ENCODE results near the gene TTC33. TPM values are rescaled to one million over a fixed set of nuclear protein-coding genes. Genes with fewer than 3 reads are reported as not detected.
A peak's percentile ranks its signal among the peaks of the same experiment; 100 is the strongest.

Gene TTC33
- total RNA-seq, 2 donors from 2014 or later: 13.5 to 19.3 TPM

GRCh38 chr5:40622463-40623252, 133.1 kb downstream of the TTC33 start:
- no peak for TF ChIP-seq CTCF (conservative IDR thresholded peaks at IDR 0.05)
- peaks cover 14% of the 10 kb centered on the region for H3K4me1 Mint-ChIP-seq
- no peak for DNase-seq
- Histone ChIP-seq H3K36me3 (ENCODE audit: control insufficient read depth, insufficient read depth, low read length) (no peaks in the 10 kb centered on the region), H3K27ac (ENCODE audit: low read depth, low read length) (no peak overlapping the region), H3K9ac (ENCODE audit: extremely low read depth, low read length, poor library complexity, severe bottlenecking) (no peak overlapping the region), H3K27me3 (ENCODE audit: control insufficient read depth, insufficient read depth, low read length, poor library complexity, severe bottlenecking) (no peaks in the 10 kb centered on the region), H3K4me1 (ENCODE audit: control insufficient read depth, insufficient read depth, low read length) (peaks cover 9% of the 10 kb centered on the region), H3K9me3 (ENCODE audit: control insufficient read depth, low read length) (no peaks in the 10 kb centered on the region), H3K4me3 (ENCODE audit: low read length) (peak overlapping the region; percentile 28)
- H3K36me3 Mint-ChIP-seq (ENCODE audit: low read depth): no peaks in the 10 kb centered on the region
- H3K9me3 Mint-ChIP-seq: no peaks in the 10 kb centered on the region
- WGBS, 2 experiments (ENCODE audit: insufficient coverage in 1 of 2, insufficient read length in 1 of 2): 83% methylated on average over 2 of the region's 2 CpGs; no CpG with 5 or more reads in 1 of the 2 experiments
- H3K27me3 Mint-ChIP-seq (ENCODE audit: insufficient read depth): no peaks in the 10 kb centered on the region
- H3K27ac Mint-ChIP-seq: peak overlapping the region; percentile 49
- H3K4me3 Mint-ChIP-seq: no peak overlapping the region

- H3K27ac ChIP-seq (ENCODE audit: low read depth, low read length): no peak overlapping the region
- H3K9me3 ChIP-seq (ENCODE audit: control insufficient read depth, low read length): no peaks in the 10 kb centered on the region
- Mint-ChIP-seq H3K36me3 (ENCODE audit: low read depth) (no peaks in the 10 kb centered on the region), H3K27ac (no peak overlapping the region), H3K9me3 (no peaks in the 10 kb centered on the region), H3K27me3 (ENCODE audit: insufficient read depth) (no peaks in the 10 kb centered on the region), H3K4me1 (peaks cover 14% of the 10 kb centered on the region), H3K4me3 (no peak overlapping the region)
- 81 to 83% methylated on average over 1 of the region's 1 CpG for WGBS, 2 experiments (ENCODE audit: insufficient coverage in 1 of 2, insufficient read length in 1 of 2)
- no peaks in the 10 kb centered on the region for H3K27me3 ChIP-seq (ENCODE audit: control insufficient read depth, insufficient read depth, low read length, poor library complexity, severe bottlenecking)
- DNase-seq: no peak
- no peak for TF ChIP-seq CTCF (conservative IDR thresholded peaks at IDR 0.05)
- no peaks in the 10 kb centered on the region for H3K36me3 ChIP-seq (ENCODE audit: control insufficient read depth, insufficient read depth, low read length)
- H3K4me3 ChIP-seq (ENCODE audit: low read length): no peak overlapping the region
- H3K4me1 ChIP-seq (ENCODE audit: control insufficient read depth, insufficient read depth, low read length): peaks cover 9% of the 10 kb centered on the region
- no peak overlapping the region for H3K9ac ChIP-seq (ENCODE audit: extremely low read depth, low read length, poor library complexity, severe bottlenecking)
These were observed 136.3 kb downstream of the TTC33 start for GRCh38 chr5:40619421-40619820.

- no peaks in the 10 kb centered on the region for H3K27me3 Mint-ChIP-seq (ENCODE audit: insufficient read depth)
- Histone ChIP-seq H3K4me1 (ENCODE audit: control insufficient read depth, insufficient read depth, low read length) (peaks cover 9% of the 10 kb centered on the region), H3K27ac (ENCODE audit: low read depth, low read length) (no peak overlapping the region), H3K9me3 (ENCODE audit: control insufficient read depth, low read length) (no peaks in the 10 kb centered on the region), H3K36me3 (ENCODE audit: control insufficient read depth, insufficient read depth, low read length) (no peaks in the 10 kb centered on the region), H3K27me3 (ENCODE audit: control insufficient read depth, insufficient read depth, low read length, poor library complexity, severe bottlenecking) (no peaks in the 10 kb centered on the region), H3K4me3 (ENCODE audit: low read length) (no peak overlapping the region), H3K9ac (ENCODE audit: extremely low read depth, low read length, poor library complexity, severe bottlenecking) (no peak overlapping the region)
- TF ChIP-seq CTCF (conservative IDR thresholded peaks at IDR 0.05): no peak
- DNase-seq: no peak
- H3K36me3 Mint-ChIP-seq (ENCODE audit: low read depth): no peaks in the 10 kb centered on the region
- no peak overlapping the region for H3K27ac Mint-ChIP-seq
- peaks cover 14% of the 10 kb centered on the region for H3K4me1 Mint-ChIP-seq
- no peak overlapping the region for H3K4me3 Mint-ChIP-seq
- H3K9me3 Mint-ChIP-seq: no peaks in the 10 kb centered on the region
- WGBS, 2 experiments (ENCODE audit: insufficient coverage in 1 of 2, insufficient read length in 1 of 2): 81 to 96% methylated on average over 2 of the region's 2 CpGs
These were observed 136.8 kb downstream of the TTC33 start for GRCh38 chr5:40618926-40619325.

All from endodermal cell (in vitro differentiated cells).